Caco-2 (cell line): Measurements from ENCODE around the gene LUZP1. TPM values are rescaled to one million over a fixed set of nuclear protein-coding genes. Genes with fewer than 3 reads are reported as not detected.

Experiments
- BruUV-seq: library from RNA; stranded (reverse); fragments of 400-500 nt; replicated peaks from 2 replicates; lab custom pipeline; 2021; lab: Mats Ljungman, UMichigan
- CTCF ChIA-PET: fragments of 300-600 bp; sonication (Branson Sonifier 250); formaldehyde crosslinking; loops from one replicate; lab custom pipeline; 2022; ENCODE audit warnings: antibody characterized with exemption; lab: Charles Lee
- POLR2A ChIA-PET: fragments of 300-600 bp; sonication (Branson Sonifier 250); formaldehyde crosslinking; loops from one replicate; lab custom pipeline; 2022; ENCODE audit warnings: antibody characterized with exemption; lab: Charles Lee
- DNase-seq, 2 experiments: peaks; one replicate each; pipeline versions ENCODE4 v3.0.0 to v3.0.0-alpha.2; 2020 to 2022
- H3K27me3 ChIP-seq: replicated peaks from 2 replicates; pipeline ENCODE4 v1.6.0; 2011; ENCODE audit warnings: low read length; ENCODE audit not compliant: control insufficient read depth, insufficient read depth
- H3K36me3 ChIP-seq: 2 replicates; pipeline ENCODE4 v1.5.1; 2011; ENCODE audit warnings: low read length; ENCODE audit not compliant: control insufficient read depth, insufficient read depth
- H3K4me1 ChIP-seq: fragments of 250-450 bp; sonication (Bioruptor Pico); 2 replicates; pipeline ENCODE4 v1.5.1; 2020; ENCODE audit warnings: mild to moderate bottlenecking
- H3K4me3 ChIP-seq: 2 replicates; pipeline ENCODE4 v1.5.1; 2011; ENCODE audit warnings: low read depth, mild to moderate bottlenecking, control low read depth, low read length
- H3K9me3 ChIP-seq: fragments of 250-450 bp; sonication (Bioruptor Pico); 2 replicates; pipeline ENCODE4 v1.5.1; 2020; ENCODE audit warnings: mild to moderate bottlenecking, moderate library complexity
- H3K27ac Mint-ChIP-seq: one replicate; pipeline ENCODE4 v1.8.0; 2022; ENCODE audit warnings: mixed read lengths; ENCODE audit not compliant: unreplicated experiment
- H3K27me3 Mint-ChIP-seq: one replicate; pipeline ENCODE4 v1.8.0; 2022; ENCODE audit warnings: mixed read lengths; ENCODE audit not compliant: insufficient read depth, unreplicated experiment
- H3K36me3 Mint-ChIP-seq: one replicate; pipeline ENCODE4 v1.8.0; 2022; ENCODE audit warnings: mild to moderate bottlenecking, mixed read lengths; ENCODE audit not compliant: insufficient read depth, unreplicated experiment
- H3K4me1 Mint-ChIP-seq: one replicate; pipeline ENCODE4 v1.8.0; 2022; ENCODE audit warnings: low read depth, mixed read lengths; ENCODE audit not compliant: unreplicated experiment
- H3K4me3 Mint-ChIP-seq: one replicate; pipeline ENCODE4 v1.8.0; 2022; ENCODE audit warnings: mild to moderate bottlenecking, moderate library complexity, mixed read lengths; ENCODE audit not compliant: unreplicated experiment
- H3K9me3 Mint-ChIP-seq: one replicate; pipeline ENCODE4 v1.8.0; 2022; ENCODE audit warnings: mixed read lengths; ENCODE audit not compliant: unreplicated experiment
- intact Hi-C: fragments of 100-400 bp; cut with micrococcal nuclease; formaldehyde crosslinking; loops from one replicate; pipeline ENCODE4 v1.10.0; 2022; ENCODE audit not compliant: unreplicated experiment
- total RNA-seq: library from RNA; stranded (reverse); gene quantifications from 2 replicates; pipeline ENCODE4 v1.2.3, GENCODE V29; 2022
- TF ChIP-seq, protein P1 (sequence below), 2 experiments: fragments of 200-600 bp in 1 of 2; IDR thresholded peaks; 1 replicate in 1 of 2; 2 replicates in 1 of 2; pipeline versions ENCODE4 v1.5.1 to v1.8.0; 2011 to 2022; ENCODE audit warnings: antibody characterized with exemption in 1 of 2, control low read depth in 1 of 2, inconsistent platforms in 1 of 2, low read depth in 1 of 2, low read length in 1 of 2, mild to moderate bottlenecking in 1 of 2, moderate library complexity in 1 of 2; ENCODE audit not compliant: insufficient read depth in 1 of 2, severe bottlenecking in 1 of 2, unreplicated experiment in 1 of 2

The LUZP1 gene
- total RNA-seq, 1 experiment from 2014 or later = 20.6 TPM

DNA sequence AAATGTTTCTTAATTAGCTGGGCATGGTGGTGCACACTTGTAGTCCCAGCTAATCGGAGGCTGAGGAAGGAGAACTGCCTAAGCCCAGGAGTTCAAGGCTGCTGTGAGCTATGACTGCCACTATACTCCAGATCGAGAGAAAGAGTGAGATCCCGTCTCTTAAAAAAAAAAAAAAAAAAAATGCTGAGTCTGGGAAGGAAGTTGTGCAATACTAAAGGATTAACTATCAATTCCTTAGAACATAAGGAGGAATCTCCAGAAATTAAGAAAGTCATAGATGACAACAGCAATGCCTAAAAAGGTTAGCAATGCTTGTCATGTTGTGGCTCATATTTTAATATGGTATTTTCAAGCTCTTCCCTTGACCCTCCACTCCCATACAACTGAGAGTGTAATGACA, 5.3 kb downstream of the LUZP1 start:
- Mint-ChIP-seq H3K9me3 (no peaks in the 10 kb centered on the region), H3K36me3 (peaks cover 9% of the 10 kb centered on the region), H3K27me3 (no peaks in the 10 kb centered on the region), H3K4me3 (no peak overlapping the region), H3K27ac (no peak overlapping the region), H3K4me1 (peaks cover 10% of the 10 kb centered on the region)
- no peak for DNase-seq
- TF ChIP-seq, protein P1, sequence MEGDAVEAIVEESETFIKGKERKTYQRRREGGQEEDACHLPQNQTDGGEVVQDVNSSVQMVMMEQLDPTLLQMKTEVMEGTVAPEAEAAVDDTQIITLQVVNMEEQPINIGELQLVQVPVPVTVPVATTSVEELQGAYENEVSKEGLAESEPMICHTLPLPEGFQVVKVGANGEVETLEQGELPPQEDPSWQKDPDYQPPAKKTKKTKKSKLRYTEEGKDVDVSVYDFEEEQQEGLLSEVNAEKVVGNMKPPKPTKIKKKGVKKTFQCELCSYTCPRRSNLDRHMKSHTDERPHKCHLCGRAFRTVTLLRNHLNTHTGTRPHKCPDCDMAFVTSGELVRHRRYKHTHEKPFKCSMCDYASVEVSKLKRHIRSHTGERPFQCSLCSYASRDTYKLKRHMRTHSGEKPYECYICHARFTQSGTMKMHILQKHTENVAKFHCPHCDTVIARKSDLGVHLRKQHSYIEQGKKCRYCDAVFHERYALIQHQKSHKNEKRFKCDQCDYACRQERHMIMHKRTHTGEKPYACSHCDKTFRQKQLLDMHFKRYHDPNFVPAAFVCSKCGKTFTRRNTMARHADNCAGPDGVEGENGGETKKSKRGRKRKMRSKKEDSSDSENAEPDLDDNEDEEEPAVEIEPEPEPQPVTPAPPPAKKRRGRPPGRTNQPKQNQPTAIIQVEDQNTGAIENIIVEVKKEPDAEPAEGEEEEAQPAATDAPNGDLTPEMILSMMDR (IDR thresholded peaks at IDR 0.05; ENCODE audit: insufficient read depth in 1 of 2, low read depth in 1 of 2, low read length in 1 of 2, severe bottlenecking in 1 of 2, unreplicated experiment in 1 of 2) = no peak
- no peaks in the 10 kb centered on the region for H3K27me3 ChIP-seq
- H3K4me3 ChIP-seq = no peak overlapping the region
- POLR2A ChIA-PET = interaction anchor here (0.7 kb wide), 1 partner anchor 64 kb away, joined by 3 read pairs; no protein-coding TSS in a partner anchor
- H3K4me1 ChIP-seq = peaks cover 4% of the 10 kb centered on the region; the same call in 1 of the 2 replicates
- no peaks in the 10 kb centered on the region for H3K9me3 ChIP-seq
- no peaks in the 10 kb centered on the region for H3K36me3 ChIP-seq
- intact Hi-C loops = no loop called here
- BruUV-seq = no TSS peak
- CTCF ChIA-PET = interaction anchor here (0.6 kb wide), 1 partner anchor 63 kb away, joined by 4 read pairs; no protein-coding TSS in a partner anchor

DNA sequence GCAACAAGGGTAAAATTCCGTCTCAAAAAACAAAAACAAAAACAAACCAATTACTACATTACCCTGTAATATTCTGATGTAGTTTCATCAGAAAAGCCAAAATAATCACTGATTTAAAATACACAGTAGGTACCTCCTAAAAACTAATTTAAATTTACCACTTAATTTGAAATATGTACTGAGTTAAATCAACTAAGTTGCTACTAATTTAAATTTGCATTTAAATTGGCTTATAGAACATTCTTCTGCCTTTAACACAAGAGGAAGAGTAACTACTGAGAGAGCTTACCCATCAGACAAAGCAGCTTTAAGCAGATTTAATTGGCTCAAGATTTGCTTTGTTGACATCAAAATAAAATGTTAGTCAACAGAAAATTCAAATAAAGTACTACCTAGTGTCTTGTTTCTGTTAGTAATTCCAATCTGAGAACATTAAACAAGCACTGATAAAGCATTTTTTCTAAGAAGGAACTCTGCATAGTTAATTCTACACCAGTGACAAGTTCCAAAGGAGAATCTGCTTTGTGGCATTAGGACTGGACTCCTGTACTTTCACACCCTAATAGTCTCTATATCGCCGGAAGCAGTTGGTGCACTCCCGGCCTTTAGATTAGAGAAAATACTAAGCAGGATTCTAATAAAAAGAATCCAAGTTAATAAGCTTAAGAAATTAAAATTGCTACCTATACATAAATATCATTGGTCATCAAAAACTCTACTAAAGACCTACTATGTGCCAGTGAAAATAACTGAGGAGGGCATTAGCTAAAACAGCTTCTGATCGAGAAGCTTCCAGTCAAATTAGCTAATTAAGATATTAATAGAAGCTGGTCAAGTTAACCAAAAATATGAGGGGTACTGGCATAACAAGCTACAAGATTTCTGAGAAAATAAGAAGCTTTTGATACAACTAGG, 8.4 kb downstream of the LUZP1 start:
- intact Hi-C loops = no loop called here
- Histone ChIP-seq H3K9me3 (no peaks in the 10 kb centered on the region), H3K36me3 (no peaks in the 10 kb centered on the region), H3K4me3 (no peak overlapping the region), H3K27me3 (no peaks in the 10 kb centered on the region), H3K4me1 (no peaks in the 10 kb centered on the region)
- H3K4me3 Mint-ChIP-seq = no peak overlapping the region
- no peak overlapping the region for H3K27ac Mint-ChIP-seq
- ChIA-PET POLR2A (no interaction called here), CTCF (no interaction called here)
- peaks cover 5% of the 10 kb centered on the region for H3K36me3 Mint-ChIP-seq
- no peaks in the 10 kb centered on the region for H3K27me3 Mint-ChIP-seq
- H3K4me1 Mint-ChIP-seq = no peaks in the 10 kb centered on the region
- no TSS peak for BruUV-seq
- TF ChIP-seq, protein P1 (IDR thresholded peaks at IDR 0.05; ENCODE audit: insufficient read depth in 1 of 2, low read depth in 1 of 2, low read length in 1 of 2, severe bottlenecking in 1 of 2, unreplicated experiment in 1 of 2) = no peak
- no peak for DNase-seq
- no peaks in the 10 kb centered on the region for H3K9me3 Mint-ChIP-seq

DNA sequence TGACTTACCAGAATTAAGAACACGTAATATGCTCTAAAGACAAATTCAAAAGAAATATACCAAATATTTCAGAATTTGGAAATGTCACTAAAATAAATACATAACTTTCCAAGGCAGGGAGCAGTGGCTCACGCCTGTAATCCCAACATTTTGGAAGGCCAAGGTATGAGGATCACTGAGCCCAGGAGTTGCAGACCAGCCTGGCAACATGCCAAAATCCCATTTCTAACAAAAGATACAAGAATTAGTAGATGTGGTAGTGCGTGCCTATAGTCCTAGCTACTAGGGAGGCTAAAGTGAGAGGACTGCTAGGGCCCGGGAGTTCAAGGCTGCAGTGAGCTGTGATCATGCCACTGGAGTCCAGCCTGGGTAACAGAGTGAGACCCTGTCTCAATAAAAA, 11.7 kb downstream of the LUZP1 start:
- Histone ChIP-seq H3K9me3 (no peaks in the 10 kb centered on the region), H3K36me3 (no peaks in the 10 kb centered on the region), H3K27me3 (no peaks in the 10 kb centered on the region), H3K4me1 (no peaks in the 10 kb centered on the region; the same call in 1 of the 2 replicates), H3K4me3 (no peak overlapping the region)
- POLR2A ChIA-PET = no interaction called here
- no TSS peak for BruUV-seq
- Mint-ChIP-seq H3K27ac (no peak overlapping the region), H3K4me3 (no peak overlapping the region), H3K36me3 (peaks cover 10% of the 10 kb centered on the region), H3K9me3 (no peaks in the 10 kb centered on the region), H3K4me1 (peaks cover 18% of the 10 kb centered on the region), H3K27me3 (no peaks in the 10 kb centered on the region)
- DNase-seq = no peak
- TF ChIP-seq, protein P1 (IDR thresholded peaks at IDR 0.05; ENCODE audit: insufficient read depth in 1 of 2, low read depth in 1 of 2, low read length in 1 of 2, severe bottlenecking in 1 of 2, unreplicated experiment in 1 of 2) = no peak
- CTCF ChIA-PET = no interaction called here
- intact Hi-C loops = no loop called here
